ENCODE results near the gene ZC3H6.

Gene ZC3H6

DNA sequence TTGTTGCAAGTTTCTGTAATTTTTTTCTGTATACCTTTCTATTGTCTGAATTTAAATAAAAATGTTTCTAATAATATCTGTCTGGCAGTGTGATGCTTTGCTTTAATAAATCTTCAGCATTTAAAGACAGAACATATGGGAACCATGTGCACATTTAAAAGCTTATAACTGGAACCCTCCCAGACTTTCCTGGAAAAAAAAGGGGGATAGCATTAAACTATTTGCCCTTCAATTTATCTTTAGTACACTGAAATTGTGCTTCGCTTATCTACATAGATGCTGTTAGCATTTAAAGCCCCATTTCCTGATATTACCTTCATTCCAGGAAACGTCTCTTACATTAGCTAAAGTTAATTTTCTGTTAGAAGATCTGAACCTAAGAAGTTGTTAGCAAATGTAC, 64.6 kb downstream of the ZC3H6 start:
- TF ChIP-seq FOXP2 (optimal IDR thresholded peaks at IDR 0.05; ENCODE audit: borderline replicate concordance, extremely low read depth, extremely low read length, insufficient read depth) (no peak), TAF1 (IDR thresholded peaks at IDR 0.05; ENCODE audit: borderline replicate concordance, insufficient read depth, low read length) (no peak), POLR2AphosphoS5 (IDR thresholded peaks at IDR 0.05; ENCODE audit: low read depth, low read length) (no peak), SIN3A (IDR thresholded peaks at IDR 0.05; ENCODE audit: borderline replicate concordance, insufficient read depth, low read length) (no peak)
- TF ChIP-seq, protein P1, sequence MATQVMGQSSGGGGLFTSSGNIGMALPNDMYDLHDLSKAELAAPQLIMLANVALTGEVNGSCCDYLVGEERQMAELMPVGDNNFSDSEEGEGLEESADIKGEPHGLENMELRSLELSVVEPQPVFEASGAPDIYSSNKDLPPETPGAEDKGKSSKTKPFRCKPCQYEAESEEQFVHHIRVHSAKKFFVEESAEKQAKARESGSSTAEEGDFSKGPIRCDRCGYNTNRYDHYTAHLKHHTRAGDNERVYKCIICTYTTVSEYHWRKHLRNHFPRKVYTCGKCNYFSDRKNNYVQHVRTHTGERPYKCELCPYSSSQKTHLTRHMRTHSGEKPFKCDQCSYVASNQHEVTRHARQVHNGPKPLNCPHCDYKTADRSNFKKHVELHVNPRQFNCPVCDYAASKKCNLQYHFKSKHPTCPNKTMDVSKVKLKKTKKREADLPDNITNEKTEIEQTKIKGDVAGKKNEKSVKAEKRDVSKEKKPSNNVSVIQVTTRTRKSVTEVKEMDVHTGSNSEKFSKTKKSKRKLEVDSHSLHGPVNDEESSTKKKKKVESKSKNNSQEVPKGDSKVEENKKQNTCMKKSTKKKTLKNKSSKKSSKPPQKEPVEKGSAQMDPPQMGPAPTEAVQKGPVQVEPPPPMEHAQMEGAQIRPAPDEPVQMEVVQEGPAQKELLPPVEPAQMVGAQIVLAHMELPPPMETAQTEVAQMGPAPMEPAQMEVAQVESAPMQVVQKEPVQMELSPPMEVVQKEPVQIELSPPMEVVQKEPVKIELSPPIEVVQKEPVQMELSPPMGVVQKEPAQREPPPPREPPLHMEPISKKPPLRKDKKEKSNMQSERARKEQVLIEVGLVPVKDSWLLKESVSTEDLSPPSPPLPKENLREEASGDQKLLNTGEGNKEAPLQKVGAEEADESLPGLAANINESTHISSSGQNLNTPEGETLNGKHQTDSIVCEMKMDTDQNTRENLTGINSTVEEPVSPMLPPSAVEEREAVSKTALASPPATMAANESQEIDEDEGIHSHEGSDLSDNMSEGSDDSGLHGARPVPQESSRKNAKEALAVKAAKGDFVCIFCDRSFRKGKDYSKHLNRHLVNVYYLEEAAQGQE (IDR thresholded peaks at IDR 0.05; ENCODE audit: insufficient read depth in 1 of 2, low read depth in 2 of 2, low read length in 2 of 2): no peak

DNA sequence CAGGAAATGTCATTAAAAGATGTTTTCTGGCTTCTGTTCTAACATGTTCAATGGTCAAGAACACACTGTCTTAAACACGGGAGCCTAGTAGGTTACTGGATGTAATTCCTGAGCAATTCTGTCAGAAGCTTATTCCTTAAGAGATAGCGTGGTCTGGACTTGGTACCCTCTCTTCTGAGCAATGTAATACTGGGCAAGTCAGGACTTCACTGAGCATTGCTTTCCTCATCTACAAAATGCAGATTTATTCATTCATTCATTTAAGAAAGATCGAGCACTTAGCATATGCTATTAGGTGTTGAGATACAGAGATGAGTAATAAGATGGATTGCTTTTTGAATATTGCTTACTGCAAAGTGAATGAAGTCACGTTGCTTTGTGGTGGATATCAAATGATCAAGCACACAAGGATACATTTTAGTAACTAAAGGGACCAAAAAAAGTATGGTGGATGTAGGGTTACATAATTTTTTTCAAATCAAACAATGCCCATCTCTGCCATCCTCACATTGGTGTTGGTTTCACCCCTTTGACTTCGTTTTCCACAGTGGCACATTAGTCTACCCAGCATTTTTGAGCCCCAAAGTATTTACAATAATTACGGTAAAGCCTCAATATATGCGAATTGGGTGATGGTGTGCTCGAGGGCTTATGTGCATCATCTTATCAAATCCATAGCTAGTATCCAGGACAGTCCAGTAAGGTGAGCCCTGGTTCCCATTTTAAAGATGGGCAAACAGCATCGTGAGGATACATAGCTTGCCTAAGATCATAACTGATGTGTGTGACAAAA, 65.3 kb downstream of the ZC3H6 start:
- TF ChIP-seq POLR2AphosphoS5 (IDR thresholded peaks at IDR 0.05; ENCODE audit: low read depth, low read length) (no peak), TAF1 (IDR thresholded peaks at IDR 0.05; ENCODE audit: borderline replicate concordance, insufficient read depth, low read length) (no peak), FOXP2 (optimal IDR thresholded peaks at IDR 0.05; ENCODE audit: borderline replicate concordance, extremely low read depth, extremely low read length, insufficient read depth) (no peak)
- TF ChIP-seq, protein P1 (IDR thresholded peaks at IDR 0.05; ENCODE audit: insufficient read depth in 1 of 2, low read depth in 2 of 2, low read length in 2 of 2): no peak

DNA sequence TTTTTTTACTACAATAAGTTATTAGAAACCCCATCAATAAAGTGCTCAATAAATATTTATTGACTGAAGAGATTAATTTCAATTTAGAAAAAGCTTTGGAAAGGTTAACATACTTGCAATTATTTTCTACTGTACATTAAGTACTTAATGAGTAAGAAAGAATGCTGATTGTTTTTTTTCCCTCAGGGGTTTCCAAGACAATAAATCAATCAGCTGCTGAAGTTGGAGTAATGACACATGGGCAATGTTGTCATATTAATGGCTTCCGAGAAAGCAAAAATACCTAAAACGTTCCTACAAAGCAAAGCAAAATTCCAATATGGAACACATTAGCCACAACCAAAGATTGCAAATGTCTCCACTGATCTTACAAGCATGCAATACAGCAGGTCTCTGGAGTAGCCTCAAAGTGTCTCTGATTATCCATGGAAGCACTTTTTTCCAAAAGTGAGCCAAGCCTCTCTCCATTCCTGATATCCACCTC, 66.7 kb downstream of the ZC3H6 start:
- TF ChIP-seq SIN3A (IDR thresholded peaks at IDR 0.05; ENCODE audit: borderline replicate concordance, insufficient read depth, low read length): no peak

DNA sequence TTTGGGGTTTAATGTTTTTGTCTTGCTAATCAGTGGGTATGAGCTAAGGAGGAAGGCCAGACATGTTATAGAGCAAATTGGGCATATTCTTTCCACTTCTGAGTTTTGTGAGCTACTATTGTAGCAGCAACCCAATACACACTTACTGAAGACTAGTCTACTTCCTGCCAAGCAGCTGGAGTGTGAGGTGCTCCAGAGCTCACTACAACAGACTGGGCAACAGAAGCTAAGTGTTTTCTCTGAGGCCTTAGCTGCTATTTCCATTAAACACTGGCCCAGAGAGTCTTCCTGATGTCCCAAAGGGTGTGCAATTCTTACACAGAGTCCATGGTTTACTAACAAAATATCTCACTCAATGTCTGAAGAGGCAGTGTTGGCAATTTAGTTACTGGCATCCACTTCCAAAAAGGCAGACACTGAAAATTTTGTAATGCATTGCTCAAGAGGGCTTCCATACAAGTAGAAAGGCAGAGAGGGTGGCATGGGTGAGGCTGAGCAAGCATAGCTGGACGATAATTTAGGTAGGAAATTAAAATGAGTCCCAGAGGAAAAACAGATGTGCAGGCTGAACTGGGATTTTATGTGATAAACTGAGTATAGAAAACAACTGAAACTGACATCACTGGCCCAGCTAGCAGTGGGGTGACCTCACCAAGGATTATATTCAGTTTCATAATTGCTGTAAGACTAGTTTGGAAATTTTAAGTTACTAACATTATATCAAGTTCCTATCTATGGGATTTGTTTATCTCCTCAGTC, 68.6 kb downstream of the ZC3H6 start:
- TF ChIP-seq FOXP2 (optimal IDR thresholded peaks at IDR 0.05; ENCODE audit: borderline replicate concordance, extremely low read depth, extremely low read length, insufficient read depth) (no peak), TAF1 (IDR thresholded peaks at IDR 0.05; ENCODE audit: borderline replicate concordance, insufficient read depth, low read length) (no peak), SIN3A (IDR thresholded peaks at IDR 0.05; ENCODE audit: borderline replicate concordance, insufficient read depth, low read length) (no peak), POLR2AphosphoS5 (IDR thresholded peaks at IDR 0.05; ENCODE audit: low read depth, low read length) (no peak)
- TF ChIP-seq, protein P1 (IDR thresholded peaks at IDR 0.05; ENCODE audit: insufficient read depth in 1 of 2, low read depth in 2 of 2, low read length in 2 of 2): no peak

DNA sequence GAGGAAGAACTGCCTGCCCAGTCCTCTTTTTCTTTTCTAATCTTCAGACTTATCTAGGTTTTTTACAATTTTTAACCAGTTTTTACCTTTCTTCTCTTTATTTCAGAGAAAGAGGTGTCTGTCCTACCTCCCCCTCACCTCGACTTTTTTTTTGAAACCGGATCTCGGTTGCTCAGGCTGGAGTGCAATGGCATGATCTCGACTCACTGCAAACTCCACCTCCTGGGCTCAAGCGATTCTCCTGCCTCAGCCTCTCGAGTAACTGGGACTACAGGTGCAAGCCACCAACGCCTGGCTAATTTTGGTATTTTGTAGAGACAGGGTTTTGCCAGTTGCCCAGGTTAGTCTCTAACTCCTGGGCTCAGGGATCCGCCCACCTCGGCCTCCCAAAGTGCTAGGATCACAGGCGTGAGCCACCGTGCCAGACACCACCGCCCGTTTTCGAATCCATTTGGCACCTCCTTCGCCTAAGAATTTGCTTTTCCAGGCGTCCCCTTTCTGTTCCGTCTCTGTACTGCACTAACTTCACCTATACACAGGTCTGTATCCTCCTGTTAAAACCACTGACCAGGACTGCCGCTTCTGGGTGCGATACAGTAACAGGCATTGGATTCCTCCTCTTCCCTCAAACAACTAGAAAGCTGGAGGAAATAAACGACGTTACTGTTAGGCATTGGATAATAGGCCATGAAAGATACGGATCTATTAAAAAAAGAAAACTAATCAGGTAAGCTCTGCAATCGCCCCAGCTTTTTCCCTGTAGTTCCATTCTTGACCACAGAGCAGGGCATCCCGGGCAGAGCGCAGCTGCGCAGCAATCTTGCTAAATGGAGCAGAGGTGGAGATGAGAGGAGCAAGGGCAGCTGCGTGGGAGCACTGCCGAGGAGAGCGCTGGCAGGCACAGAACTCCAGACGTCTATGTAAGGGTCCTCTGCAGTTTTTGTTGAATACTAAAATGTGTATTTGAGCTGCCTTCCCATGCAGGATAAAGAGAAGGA, 69.9 kb downstream of the ZC3H6 start:
- TF ChIP-seq, protein P1 (IDR thresholded peaks at IDR 0.05; ENCODE audit: insufficient read depth in 1 of 2, low read depth in 2 of 2, low read length in 2 of 2): no peak
- no peak for TF ChIP-seq TAF1 (IDR thresholded peaks at IDR 0.05; ENCODE audit: borderline replicate concordance, insufficient read depth, low read length)
- no peak for TF ChIP-seq SIN3A (IDR thresholded peaks at IDR 0.05; ENCODE audit: borderline replicate concordance, insufficient read depth, low read length)
- no peak for TF ChIP-seq FOXP2 (optimal IDR thresholded peaks at IDR 0.05; ENCODE audit: borderline replicate concordance, extremely low read depth, extremely low read length, insufficient read depth)
- TF ChIP-seq POLR2AphosphoS5 (IDR thresholded peaks at IDR 0.05; ENCODE audit: low read depth, low read length): no peak

All from PFSK-1 (cell line).